HG02759 (cell line): ENCODE data around the gene PHYH.
"Not testable (repeated sequence)": the region's sequence is repeated elsewhere in the genome, so short reads cannot be mapped to it uniquely, and the experiment has no call there.

Source experiments
- ATAC-seq: cut with Tn5 transposase; IDR thresholded peaks from one replicate; pipeline ENCODE4 v1.9.1; 2021; ENCODE audit warnings: mild to moderate bottlenecking, moderate library complexity; ENCODE audit not compliant: unreplicated experiment

Gene PHYH

DNA sequence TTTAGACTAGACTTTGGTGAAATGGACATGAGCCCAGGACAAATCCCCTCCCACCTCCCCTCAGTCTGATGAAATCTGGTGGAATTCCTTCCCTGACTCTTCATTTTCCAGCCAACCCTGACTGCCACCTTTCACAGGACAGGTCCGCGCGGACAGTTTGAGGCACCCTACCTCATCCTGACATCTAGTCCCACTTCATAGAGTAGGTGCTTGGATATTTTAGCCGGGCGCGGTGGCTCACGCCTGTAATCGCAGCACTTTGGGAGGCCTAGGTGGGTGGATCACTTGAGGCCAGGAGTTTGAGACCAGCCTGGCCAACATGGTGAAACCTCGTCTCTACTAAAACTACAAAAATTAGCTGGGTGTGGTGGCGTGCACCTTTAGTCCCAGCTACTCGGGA lies 23.7 kb downstream of the PHYH start:
- ATAC-seq: not testable (repeated sequence)

DNA sequence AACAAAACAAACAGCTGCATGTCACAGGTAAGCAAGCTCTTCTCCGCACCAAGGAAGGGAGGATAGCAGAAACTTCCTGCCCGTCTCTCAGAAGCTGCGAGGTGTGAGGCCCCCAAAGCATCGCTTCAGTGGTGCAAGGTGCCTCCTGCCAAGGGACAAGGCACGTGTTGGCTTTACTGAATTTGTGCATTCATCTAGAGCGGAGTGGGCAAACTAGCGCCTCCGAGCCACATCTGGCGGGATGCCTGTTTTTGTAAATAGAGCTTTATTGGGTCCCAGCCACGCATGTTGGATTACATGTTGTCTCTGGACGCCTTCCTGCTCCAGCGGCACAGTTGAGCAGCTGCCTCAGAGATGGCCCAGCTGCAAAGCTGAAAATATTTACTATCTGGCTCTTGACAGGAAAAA lies 27.7 kb downstream of the PHYH start:
- ATAC-seq: no peak

DNA sequence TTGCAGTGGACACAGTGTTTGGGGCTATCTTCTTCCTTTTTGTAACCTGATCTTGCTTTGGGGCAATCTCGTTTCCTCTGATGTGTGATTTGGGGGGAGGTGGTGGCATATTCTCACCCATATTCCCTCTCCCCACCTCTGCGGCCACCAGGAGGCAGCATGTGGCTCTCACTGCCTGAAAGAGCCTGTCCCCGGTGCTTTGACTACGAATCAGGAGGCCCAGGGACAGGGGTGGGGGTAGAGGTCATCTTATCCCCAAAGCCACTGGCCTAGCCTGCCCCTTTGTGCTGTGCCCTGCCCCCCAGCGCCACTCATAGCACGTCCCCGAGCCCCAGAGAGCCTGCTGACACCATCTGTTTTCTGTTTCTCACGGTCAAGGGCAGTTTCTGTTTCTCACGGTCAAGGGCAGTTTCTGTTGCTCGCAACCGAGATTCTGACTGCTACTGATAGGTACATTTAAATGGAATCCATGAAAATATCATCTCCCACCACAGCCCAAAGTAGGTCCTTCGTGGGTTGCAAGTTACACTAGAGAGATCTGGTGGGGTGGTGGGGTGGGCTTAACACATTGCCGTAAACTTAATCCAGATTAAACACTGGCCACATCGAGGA lies 28.2 kb downstream of the PHYH start:
- ATAC-seq: no peak

GRCh38 chr10:13270877-13271551 lies 28.9 kb downstream of the PHYH start:
- no peak for ATAC-seq

GRCh38 chr10:13268841-13269240 lies 31.0 kb downstream of the PHYH start:
- no peak for ATAC-seq

GRCh38 chr10:13268310-13268709 lies 31.6 kb downstream of the PHYH start:
- ATAC-seq: no peak

DNA sequence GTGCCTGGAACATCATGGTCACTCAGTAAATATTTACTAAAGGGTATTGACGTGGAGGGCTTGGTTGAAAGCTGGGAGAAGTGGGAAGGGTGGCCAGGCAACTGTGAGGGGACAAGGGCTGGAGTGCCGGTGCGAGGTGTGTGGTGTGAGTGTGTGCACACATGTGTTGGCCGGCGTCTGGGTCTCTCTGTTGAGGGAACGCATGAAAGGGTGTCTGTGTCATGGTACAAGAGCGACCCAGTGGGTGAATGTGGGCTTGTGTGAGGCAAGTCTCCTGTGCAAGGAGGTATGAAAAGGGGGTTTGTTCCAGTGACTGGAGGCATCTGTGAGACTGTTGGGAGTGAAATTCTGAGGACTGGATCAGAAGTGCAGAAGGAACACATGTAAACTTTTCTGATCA lies 36.3 kb downstream of the PHYH start:
- no peak for ATAC-seq

GRCh38 chr10:13262433-13262832 lies 37.4 kb downstream of the PHYH start:
- no peak for ATAC-seq

DNA sequence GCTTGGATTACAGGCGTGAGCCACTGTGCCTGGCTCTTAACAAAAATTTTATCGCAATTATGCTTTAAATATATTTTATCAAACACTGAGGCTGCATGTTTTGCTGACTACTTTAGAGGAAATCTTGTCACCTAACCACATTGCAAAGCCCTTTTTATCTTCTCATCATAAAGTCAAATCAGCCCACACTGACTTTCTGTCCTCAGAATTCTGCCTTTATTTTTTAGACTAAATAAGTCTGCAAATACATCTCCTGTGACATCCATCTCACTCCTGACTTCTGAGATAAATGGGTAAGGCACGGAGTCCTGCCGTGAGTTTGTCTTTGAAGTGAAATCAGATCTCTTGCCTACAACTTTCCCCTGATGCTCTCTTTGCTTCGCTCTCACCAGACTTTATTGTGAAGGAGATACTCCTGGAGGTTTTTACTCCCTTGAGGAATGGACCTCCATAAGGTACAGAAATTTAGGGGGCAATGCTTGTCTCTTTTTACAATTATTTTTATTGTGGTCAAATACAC lies 42.2 kb downstream of the PHYH start:
- ATAC-seq: no peak

GRCh38 chr10:13256627-13257026 lies 43.2 kb downstream of the PHYH start:
- no peak for ATAC-seq

DNA sequence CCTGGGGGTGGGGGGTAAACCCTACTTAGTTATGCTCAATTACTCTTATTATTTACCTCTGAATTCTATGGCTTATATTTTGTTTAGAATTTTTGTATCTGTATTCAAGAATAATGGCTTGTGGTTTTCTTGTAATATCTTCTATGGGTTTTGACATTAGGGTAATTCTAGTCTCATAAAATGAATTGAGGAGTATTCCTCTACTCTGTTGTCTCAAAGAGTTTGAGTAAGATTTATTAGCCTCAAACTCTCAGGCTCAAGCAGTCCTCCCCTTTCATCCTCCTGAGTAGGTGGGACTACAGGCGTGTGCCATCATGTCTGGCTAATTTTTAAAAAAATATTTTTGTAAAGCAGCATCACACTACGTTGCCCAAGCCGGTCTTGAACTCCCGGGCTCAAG lies 46.1 kb downstream of the PHYH start:
- ATAC-seq: no peak

DNA sequence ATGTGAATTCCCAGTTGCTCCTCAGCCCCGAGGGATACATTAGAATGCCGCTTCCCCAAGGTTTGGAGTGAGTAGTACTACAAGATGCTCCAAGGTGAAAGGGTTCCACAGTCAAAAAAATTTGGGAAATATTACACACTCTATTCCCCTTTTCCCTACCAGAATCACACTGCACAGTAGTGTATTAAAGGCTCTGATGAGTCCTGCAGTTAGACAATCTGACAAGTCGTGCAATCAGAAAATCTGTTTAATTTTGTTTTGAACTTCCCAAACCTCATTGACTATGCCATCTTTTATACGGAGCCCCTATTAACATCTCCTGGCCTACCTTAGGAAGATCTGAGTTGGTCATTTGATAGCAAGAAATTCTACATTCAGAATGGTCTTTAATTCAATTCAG lies 52.1 kb downstream of the PHYH start:
- ATAC-seq: no peak

GRCh38 chr10:13247246-13247645 lies 52.6 kb downstream of the PHYH start:
- no peak for ATAC-seq

DNA sequence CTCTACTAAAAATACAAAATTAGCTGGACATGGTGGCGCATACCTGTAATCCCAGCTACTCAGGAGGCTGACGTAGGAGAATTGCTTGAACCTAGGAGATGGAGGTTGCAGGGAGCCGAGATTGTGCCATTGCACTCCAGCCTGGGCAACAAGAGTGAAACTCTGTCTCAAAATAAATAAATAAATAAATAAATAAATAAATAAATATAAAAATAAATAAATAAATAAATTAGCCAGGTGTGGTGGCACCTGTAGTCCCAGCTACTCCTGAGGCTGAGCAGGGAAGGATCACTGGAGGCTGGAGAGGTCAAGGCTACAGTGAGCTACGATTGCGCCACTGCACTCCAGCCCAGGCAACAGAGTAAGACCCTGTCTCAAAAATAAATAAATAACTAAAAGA lies 57.6 kb downstream of the PHYH start:
- ATAC-seq: not testable (repeated sequence)

GRCh38 chr10:13241613-13242012 lies 58.3 kb downstream of the PHYH start:
- ATAC-seq: no peak

- no peak for ATAC-seq
Measured at GRCh38 chr10:13239923-13240322, 59.9 kb downstream of the PHYH start.

DNA sequence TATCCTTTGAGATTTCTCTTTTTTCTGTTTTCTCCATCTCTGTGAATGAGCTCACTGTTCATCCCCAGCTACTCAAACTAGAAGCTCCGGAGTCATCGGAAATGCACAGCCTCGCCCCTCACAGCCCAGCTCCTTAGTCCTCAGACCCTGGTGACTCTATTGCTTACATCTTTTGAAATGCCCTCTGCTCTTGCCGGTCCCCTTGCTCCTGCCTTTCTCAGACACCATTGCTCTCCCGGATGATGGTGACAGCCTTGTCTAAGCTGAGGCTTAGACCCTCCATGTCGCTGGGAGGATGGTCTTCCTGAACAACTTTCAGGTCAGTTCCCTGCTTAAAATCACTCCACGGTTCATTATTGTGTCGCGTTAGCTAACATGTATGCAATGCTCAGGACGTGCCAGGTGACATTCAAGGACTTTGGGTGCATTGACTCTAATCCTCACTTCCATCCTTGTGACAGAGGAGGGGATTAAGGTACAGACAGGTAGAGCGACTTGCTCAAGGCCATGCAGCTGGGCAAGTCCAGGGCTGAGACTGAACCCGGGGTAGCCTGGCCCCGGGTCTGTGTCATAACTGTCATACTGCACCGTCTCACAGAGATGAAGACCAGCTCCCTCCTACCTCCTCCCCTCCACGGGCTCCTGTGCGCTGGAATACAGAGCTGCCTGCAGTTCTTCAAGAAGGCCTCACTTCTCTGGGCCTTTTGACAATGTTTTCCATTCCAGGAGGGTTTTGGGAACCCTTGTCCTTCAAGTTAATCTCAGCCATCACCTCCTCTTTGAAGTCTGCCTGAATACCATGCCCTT lies 61.4 kb downstream of the PHYH start:
- no peak for ATAC-seq

DNA sequence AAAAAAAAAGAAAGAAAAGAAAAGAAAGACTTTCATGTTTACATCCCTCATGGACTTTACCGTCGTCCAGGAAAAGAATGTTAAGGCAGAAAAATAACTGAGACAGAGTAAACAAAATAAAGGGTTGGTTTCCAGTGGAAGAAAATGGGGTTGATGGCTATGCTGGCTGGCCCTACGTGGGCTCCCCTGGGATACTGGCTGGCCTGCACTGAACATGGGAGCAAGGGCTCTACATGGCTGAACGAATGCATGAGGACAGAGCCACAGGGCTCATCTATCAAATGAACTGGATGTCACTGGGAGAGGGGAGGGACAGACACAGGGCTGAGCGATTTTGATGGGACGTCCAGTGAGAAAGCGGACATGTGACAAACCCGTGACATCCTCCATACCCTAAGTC lies 63.2 kb downstream of the PHYH start:
- no peak for ATAC-seq

DNA sequence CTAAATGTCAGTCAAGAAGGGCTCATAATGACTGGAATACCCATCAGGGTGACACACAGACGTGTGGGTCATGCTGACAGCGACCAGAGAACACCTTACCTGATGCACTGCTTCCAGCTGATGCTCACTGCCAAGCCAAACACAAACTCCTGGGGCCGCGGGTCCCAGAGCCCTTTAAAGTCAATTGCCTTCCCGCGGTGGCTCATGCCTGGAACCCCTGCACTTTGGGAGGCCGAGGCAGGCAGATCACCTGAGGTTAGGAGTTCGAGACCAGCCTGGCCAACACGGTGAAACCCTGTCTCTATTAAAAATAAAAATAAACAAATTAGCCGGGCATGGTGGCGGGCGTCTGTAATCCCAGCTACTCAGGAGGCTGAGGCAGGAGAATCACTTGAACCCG lies 65.1 kb downstream of the PHYH start:
- ATAC-seq: not testable (repeated sequence)

DNA sequence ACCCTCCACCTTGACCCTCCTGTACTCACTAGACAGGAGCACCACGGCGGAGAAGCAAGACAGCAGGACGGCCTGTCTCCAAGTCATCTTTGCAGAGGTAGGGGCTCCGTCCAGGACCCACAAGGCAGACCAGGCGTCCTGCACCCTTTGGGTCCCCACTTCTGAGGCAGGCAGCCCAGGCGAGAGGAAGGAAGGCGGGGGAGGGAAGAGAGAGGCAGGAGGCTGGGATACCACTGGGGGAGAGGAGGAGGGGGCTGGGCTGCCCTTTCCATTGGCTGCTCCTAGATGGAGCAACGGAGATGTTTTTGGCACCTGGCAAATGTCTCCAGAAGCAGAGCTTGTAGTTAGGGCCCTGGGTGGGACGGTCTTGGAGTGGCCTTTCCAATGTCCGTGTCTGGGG lies 65.7 kb downstream of the PHYH start, which contains the start of gene UCMA:
TSS of gene UCMA (minus strand) at position 203 of the 400 bp plus-strand sequence. CDS start at position 87, 116 bp downstream.
- no peak for ATAC-seq

DNA sequence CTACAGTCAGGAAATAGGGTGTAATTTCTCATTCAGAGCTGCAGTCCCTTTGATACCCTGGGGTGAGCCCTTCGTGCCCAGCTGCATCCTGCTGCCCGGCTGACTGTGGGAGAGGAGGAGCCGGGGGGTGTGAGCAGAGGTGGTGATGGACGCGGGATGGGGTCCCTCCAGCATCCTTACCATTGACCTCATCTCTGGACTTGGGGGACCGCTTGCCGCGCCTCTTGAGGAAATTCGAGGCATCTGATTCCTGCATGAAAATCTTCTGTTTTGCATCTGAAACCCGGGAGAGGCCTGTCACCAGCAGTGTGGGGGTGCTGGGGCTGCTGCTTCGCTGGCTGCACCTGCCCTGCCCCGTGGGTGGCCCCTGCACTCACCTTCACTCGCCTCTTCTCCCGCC lies 66.5 kb downstream of the PHYH start:
- no peak for ATAC-seq

DNA sequence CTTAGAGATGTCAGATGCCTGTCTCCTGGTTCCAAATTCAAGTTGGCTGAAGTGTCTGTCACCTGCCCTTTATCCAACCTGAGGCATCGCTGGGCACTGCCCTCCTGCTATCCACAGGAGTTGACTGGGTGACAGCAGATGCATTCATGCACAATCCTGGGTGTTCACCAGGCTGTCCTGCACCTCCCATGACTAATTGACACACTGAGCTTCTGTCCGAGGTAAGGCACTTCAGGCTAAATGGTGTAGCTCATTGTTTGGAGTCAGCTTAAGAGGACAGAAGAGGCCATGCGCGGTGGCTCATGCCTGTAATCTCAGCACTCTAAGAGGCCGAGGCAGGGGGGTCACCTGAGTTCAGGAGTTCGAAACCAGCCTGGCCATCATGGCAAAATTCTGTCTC lies 68.1 kb downstream of the PHYH start:
- no peak for ATAC-seq
